GM21717 (cell line): ENCODE data around the gene ZNF516.

Source experiments
- ATAC-seq: cut with Tn5 transposase; IDR thresholded peaks from one replicate; pipeline ENCODE4 v1.9.1; 2021; ENCODE audit warnings: mild to moderate bottlenecking, moderate library complexity; ENCODE audit not compliant: unreplicated experiment

The ZNF516 gene

DNA sequence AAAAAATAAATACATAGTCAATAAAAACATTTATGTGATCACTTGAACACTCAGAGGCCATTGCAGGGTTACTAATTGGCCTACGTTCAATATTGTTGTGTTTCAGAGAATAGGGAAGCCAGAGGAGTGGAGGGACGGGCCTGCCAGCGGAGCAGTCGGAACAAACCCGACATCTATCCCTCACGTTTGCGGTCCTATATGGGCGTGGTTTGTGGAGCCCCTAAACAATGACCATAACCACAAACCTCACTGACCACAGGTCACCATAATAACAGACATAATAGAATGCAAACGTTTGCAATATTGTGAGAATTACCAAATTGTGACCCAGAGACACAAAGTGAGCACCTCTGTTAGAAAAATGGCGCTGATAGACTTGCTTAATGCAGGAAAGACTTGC, 19.5 kb upstream of the ZNF516 start:
- ATAC-seq = no peak

DNA sequence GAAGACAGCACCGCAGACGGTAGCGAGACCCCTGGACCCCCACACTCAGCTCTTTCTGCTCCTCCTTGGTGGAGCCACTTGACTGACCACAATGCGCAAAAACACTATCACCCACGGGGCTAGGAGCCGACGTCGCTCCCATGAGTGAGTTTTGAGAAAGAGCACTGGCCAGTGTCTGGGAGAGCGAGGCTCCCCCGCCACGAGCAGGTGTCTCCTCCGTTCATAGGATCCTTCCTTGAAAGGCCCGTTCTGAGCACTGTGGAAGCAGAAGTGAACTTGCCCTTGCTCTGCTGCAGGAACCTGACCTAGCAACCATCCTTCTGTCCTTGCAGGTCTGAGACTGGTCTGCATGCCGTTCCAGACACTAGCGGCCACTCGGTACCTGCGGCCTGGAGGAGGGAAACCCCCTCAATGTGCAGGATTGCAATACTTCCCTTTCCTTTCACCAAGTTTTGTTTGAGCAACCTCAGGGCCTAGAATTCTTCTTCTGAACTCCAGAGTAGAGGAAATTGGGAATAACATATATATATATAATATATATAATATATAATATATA, 12.9 kb upstream of the ZNF516 start:
- ATAC-seq = no peak

DNA sequence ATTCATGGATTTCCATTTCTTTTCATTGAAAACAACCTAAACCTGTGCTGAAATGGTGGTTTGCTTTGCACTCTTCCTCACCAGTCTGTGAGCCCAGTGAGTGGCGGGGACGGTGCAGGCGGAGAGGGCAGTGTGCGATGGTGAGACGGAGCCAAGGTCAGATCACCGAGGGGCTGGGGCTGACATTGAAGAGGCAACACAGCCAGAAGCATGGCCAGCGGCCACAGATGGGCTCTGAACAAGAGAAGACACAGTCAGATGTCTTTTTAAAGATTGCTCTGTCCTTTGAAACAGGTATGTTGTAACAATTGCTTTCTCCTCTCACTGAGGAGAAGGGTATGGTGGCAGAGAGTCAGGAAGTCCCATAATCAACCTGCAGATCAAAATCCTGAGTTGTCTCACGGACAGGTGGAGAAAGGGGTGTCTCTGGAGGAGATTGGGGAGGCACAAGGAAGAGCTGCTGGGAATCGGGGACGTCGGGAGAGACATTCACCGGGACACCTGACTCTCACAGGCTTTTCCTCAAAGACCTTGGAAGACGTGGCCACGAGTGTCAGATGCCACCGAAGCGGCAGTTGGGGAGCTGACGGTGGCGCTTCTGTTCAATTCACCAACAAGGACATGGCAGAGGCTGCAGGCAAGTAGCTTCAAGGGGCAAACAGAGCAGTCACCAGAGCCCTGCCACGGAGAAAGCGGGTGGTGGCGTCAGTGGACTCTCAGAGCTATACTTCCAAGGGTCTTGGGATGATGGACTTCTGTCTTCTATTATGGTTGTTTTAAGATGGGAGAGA, 12.1 kb upstream of the ZNF516 start:
- no peak for ATAC-seq

DNA sequence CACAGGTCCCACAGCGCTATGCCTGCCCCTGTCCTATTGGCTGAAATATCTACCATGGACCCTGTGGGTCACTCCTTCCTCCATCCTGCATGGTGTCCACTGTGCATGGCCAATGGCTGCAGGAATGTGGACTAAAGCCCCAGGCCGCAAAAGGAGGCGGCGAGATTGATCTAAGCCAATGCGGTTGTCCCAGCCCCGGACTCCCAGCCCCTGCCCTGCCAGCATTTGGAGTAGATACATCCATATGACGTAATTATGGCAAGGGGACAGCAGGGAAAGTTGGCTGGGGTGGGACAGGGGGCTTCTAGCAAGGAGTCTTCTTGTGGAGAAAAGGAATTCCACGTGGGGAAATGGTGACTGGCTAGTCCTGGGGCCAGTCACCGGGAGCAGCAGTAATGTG, 11.4 kb upstream of the ZNF516 start:
- ATAC-seq = no peak

DNA sequence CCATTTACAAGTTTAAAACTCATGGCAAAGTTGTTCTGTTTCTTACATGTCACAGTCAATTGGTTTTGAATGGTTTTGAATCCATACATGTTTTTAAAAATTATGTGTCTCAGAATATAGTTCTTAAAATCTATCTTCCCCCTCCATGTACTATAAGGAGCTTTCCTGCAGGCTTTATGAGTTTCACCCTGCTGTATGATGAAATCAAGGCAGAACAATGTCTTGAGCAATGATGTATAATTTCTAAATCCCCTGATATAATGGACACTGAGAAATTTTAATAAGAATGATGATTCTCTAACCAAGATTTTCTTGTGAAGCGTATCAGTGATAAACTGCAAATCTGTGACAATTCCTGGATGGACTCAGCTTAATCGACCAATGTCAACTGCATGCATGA, 10.6 kb upstream of the ZNF516 start:
- ATAC-seq = no peak

DNA sequence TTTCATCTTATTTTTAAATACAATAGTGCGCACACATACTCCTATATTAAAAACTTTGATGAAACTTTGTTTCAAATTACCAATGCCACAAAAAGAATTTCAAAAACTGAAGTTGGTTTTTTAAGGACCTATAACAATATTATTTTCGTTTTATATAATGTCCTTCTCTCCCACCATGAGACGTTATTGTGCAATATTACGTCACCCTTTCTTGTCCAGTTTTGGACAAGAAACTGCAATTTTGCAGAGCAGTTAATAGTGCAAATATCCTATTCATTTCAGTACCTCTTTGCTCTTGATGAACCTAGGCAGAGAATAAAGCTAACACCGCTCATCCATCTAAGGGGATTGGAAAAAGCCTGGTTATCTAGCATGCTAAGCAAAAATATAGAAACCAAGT, 9.7 kb upstream of the ZNF516 start:
- ATAC-seq = no peak

DNA sequence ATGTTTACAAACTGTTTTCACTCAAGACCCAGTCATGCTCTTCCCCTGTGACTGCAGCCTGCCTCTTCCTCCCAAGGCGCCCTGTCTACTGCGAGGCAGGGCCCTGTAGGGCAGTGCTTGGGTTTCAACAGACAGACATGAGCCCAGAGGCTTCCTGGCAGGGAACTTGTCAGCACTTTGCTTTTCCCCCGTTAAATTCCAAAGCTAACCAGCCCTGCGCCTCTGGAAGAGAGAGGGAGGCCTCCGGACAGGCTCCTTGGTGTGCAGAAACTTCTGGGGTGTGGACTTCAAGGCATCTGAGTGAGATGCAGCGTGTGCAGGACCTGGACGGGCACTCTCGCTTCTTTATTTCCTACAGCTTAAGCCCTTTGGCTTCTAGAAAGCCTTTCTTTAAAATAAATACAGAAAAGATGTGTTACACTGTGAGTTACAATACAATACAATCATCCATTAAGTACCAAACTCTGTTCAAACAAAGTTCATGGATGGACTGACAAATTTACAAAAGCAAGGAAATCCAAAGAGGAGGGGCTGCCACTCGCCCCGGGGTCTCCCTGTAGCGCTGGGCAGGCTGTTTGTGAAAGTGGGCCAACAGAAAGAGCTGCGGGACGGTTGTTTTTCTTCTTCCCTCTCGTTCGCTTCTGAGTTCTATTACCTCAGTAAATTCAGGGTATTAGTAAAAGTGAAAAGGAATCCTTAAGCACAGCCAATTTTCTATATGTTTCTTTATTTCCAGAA, 8.8 kb upstream of the ZNF516 start:
- ATAC-seq = no peak

DNA sequence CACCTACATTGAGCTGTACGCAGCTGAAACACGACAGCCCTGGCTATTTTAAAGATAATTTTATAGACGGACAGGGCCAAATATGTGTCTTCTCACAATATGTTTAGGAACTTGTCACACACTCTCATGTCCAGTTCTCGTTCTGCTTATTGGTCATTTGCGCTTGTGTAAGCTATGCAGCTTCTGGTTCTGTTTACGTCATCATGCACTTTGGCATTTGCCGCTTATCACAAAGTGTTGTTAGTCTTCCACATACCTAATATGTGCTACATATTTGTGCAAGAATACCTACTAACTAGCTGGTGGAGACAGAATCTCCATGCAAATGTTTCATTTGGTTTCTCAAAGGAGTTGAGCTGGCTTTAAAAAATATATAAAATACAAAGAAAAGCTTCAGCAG, 7.5 kb upstream of the ZNF516 start:
- no peak for ATAC-seq

DNA sequence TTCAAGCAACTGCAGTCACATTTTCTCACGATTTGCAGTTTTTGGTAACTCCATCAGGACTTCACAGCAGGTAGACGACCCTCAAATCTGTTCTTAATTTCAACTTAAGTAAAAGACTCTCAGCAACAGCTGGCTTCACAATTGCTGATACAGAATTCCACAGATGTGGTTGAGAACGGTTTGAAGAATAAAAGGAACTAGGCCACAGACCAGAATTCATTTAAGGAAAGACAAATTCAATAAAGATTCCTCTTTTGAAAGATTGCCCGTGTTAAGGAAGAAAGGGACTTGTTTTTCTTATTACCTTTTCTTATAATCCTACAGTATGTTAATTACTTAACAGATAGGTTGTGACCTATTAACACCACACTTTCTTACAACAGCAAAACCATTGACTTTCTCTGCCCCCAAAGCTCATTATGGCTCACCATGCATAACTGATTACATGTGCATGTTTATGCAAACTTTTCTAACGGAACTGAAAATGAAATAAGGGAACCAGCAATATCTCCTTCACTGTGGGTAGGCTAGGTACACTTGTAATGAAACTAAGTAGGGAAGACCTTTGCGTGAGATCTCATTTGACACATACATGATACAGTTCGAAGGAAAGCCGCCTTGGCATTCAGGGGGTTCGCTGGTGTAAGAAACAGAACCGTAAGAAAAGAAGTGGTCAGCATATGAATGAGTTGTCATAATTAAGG, 4.7 kb upstream of the ZNF516 start:
- peak; percentile 88 for ATAC-seq

DNA sequence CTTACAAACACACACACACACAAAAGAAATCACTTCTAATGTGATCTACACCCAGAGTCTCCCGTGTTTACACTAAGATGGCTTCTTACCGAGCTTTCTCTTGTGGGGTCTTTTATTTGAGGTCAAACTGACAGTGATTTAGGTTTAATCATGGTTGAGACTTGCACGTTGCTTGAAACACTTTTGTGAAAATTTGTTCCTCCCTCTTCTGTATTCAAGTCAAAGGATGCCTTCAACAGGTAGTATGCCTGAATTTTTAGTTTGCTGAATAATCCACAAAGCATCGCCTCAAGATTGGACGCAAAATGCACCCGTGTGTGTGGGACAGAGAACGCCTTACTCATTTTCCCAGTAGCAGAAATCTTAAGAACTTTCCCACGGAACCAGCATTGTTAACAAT, 4.0 kb upstream of the ZNF516 start:
- ATAC-seq = no peak

DNA sequence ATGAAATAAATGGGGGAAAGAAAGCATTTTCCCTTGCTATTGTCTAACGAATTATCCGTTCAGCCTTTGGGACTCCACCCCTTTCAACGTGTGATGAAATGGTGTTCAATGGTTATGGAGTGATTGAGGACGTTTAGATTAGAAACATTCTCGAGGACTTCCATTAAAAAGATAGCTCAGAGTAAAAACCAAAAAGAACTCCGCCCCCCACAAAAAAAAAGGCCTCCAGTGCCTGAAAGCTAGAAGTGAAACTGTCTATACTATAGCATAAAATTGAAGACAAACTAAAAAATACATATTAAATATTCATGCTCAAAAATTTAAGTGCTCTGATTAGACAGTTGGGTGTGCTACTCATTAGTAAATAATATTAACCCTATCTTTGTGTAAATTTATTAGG, 3.0 kb upstream of the ZNF516 start:
- no peak for ATAC-seq

DNA sequence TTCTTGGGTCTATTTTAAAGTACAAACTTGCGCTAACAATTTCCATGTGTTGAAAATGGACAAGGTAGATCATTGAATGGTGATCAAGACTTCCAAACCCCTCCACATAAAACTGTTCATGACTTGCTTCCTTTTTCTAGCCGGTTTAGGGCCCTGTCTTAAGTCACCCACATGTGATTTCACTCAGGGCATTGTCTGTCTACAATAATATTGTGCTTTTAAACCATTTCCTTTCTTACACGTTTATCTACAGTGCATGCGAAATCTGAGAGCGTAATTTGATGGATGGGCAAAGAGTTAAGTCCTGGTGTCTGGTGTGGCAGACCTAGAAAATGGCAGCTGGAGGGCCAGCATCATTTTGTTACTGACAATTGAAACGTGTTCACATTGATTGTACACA, 2.0 kb upstream of the ZNF516 start:
- ATAC-seq = no peak

DNA sequence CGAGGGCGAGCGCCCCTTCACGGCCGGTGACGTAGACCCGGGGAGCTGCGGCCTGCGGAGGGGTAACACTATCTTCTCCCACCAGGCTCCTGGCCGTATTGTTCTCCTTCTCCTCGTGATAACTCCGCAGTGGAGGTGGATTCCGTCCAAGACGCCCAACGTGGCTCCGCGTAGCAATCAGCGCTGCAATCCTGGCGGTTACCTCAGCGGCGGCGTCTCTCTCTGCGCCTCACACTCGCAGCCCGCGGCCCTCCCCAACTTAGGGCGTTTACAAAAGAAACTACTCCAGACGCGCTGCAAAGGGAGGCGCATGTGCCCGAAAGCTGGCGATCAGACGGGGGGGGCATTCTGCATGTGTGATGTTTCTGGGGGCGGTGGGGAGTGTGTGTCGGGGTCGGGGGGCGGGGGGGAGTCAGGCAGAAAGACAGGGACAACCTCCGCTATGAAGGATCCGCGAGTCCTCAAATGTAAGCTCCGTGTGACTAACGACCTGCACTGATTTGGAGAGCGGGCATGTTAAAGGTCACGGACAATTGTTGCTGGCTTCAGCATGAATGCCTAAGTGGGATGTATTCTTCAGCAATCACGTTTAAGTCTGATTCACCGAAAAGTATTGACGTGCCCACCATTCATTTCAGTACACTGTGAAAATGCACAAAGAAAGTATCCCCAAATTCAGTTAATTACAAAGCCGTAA, 1.3 kb upstream of the ZNF516 start:
- no peak for ATAC-seq

DNA sequence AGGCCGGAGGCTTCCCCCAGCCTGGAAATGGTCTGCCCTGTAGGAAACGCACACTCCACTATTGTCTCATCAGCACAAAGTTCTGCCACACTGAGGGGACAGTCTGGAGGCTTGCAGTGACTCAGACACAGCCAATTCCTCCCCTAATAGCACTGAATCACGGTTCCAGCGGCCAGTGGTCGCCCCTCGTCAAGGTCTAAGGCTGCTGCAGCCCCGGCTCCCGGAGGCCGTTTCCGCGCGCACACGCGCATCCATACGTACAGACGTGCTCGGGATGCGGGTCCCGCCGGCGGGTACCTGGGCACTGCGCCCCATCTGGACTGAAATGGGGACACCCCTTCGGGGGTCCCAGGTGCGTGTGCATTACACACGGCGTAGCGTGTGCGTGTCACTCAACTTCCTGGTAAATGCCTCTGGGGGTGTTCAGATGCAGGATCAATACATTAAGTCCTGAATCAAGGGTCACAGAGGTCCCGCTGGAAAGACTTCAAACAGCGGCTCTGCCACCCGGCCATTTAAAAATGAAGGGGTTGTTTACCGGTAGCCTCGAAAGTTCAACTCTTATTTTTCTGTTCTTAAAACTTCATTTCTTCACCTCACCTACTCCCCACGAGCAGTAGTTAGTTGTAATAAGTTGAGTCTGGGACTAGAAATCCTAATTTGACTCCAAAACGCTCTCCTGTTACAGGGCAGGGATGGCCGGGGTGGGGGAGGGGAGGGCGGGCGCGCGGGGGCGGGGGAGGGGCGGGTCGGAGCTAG, 572 bp upstream of the ZNF516 start:
- no peak for ATAC-seq

DNA sequence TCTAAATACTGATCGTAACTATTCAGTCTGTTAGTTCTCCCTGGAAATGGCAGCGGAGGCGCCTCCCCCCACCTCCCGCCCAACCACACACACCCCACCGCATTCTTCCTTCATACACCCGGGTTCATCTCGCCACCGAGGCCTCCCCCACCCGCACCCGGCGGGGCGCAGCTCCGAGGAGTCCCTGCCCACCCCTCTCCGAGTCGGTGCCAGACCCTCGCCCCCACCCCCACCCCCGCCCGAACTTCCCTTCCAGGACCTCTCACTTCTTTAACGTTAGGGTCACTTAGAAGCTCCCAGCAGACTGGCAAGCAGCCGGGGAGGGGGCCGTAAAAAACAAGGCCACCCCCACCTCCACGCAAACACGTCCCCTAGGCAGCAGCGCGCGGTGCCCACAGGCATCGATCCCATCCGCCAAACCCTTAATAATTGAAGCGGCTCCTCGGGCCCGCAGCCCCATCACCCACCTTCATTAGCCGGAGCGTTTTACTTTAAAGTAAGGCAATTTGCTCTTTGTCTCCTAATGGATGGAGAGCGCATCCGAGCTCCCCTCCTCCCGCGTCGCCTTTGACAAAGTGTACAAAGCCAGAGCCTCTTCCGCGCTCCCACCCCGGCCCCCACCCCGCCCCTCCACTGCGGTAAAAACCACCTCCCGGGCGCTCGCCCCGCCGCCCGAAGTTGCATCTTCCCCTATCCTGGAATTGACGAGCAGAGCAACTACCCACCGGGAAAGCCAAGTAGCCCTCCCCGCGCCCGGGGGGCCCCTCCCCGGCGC, 624 bp downstream of the ZNF516 start:
- no peak for ATAC-seq

DNA sequence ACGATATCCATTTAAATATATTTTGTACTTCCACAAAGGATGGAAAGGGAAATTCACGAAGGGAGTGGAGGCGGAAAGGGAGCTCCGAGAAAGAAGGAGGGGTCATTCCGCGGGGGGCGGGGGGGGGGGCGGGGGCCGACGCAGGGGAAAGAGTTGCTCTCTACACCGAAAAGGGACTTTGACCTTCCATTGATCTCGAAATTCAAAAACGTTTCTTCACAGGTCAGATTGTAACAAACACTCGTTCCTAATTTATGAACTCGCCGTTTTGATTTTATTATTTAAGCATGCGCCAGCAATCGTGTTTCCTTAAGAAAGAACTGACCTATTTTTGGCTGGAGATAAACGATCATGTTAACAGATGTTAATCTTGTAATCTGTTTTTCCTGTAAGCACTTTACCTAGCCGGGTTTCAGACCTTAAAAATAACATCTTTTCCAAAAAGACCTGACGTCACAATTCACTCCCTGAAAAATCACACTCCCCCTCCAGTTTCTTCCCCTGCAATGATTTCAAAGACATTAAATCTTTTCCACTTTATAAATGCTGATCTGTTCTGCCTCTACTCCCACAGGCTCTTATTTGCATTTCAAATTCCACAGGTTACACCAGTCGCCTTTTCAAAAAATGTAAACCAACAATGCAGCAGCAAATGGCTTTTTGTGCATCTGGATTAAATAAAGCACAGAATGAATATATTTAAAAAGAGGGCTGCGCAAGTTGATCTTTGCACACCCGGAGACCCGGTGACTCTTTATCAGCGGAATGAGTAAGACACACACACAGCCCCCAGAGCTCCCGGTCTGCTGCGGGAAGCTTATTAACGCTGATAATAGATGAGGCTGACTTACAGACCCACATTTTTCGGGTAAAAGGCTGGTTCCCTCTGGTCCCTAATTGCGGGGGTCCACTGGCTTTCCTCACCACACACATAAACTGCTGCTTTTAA, 1.6 kb downstream of the ZNF516 start:
- peak; percentile 3 for ATAC-seq

DNA sequence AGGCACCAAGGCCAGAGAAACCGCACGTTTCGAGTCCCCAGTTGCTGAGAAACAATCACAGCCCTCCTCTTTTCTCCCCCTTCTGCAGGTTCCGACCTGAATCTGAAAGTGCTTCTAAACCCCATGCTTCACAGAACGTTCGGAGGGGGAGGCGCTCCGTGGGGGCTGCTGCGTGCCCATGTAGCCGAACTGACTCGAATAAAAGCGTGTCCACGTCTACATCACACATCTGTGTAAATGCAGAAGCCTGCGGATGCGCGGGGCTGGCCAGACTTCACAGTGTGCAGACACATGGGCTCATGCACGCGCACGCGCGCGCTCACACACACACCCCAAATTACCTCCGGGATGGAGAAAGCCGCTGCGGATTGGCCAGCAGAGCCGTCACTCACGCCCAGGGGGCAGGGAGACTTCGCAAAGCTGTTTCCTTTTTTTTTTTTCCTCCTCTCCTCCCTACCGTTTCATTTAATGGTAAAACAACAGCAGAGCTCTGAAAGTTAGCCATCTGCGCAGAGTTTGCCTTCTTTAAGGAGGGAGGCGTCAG, 2.3 kb downstream of the ZNF516 start:
- peak; percentile 92 for ATAC-seq
